GM12801 (cell line): ENCODE measurements around the gene CERS6.

ENCODE experiments used
- CTCF ChIP-seq: IDR thresholded peaks from one replicate; pipeline ENCODE4 v1.5.1; 2011; ENCODE audit warnings: control low read depth; ENCODE audit not compliant: insufficient read length; ENCODE audit errors: extremely low read depth

The CERS6 gene

GRCh38 chr2:168584911-168585310 lies 128.8 kb downstream of the CERS6 start:
- no peak for TF ChIP-seq CTCF

GRCh38 chr2:168585700-168586099 lies 129.6 kb downstream of the CERS6 start:
- TF ChIP-seq CTCF: no peak

- no peak for TF ChIP-seq CTCF
Observed at GRCh38 chr2:168587307-168587706, 131.2 kb downstream of the CERS6 start.

GRCh38 chr2:168589236-168590211 lies 133.5 kb downstream of the CERS6 start:
- no peak for TF ChIP-seq CTCF

- no peak for TF ChIP-seq CTCF
Observed at GRCh38 chr2:168592181-168592831, 136.2 kb downstream of the CERS6 start.

GRCh38 chr2:168593713-168594112 lies 137.6 kb downstream of the CERS6 start:
- TF ChIP-seq CTCF: no peak

GRCh38 chr2:168594778-168595177 lies 138.7 kb downstream of the CERS6 start:
- TF ChIP-seq CTCF: no peak
